Activated T-cell treated with anti-CD3 and anti-CD28 coated beads for 1 hour (primary cell): Measurements from ENCODE around the gene MREG.

ENCODE experiments used
- DNase-seq: peaks from one replicate; pipeline ENCODE4 v3.0.0-alpha.2; 2020; ENCODE audit warnings: low read depth

Gene MREG, protein sequence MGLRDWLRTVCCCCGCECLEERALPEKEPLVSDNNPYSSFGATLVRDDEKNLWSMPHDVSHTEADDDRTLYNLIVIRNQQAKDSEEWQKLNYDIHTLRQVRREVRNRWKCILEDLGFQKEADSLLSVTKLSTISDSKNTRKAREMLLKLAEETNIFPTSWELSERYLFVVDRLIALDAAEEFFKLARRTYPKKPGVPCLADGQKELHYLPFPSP

DNA sequence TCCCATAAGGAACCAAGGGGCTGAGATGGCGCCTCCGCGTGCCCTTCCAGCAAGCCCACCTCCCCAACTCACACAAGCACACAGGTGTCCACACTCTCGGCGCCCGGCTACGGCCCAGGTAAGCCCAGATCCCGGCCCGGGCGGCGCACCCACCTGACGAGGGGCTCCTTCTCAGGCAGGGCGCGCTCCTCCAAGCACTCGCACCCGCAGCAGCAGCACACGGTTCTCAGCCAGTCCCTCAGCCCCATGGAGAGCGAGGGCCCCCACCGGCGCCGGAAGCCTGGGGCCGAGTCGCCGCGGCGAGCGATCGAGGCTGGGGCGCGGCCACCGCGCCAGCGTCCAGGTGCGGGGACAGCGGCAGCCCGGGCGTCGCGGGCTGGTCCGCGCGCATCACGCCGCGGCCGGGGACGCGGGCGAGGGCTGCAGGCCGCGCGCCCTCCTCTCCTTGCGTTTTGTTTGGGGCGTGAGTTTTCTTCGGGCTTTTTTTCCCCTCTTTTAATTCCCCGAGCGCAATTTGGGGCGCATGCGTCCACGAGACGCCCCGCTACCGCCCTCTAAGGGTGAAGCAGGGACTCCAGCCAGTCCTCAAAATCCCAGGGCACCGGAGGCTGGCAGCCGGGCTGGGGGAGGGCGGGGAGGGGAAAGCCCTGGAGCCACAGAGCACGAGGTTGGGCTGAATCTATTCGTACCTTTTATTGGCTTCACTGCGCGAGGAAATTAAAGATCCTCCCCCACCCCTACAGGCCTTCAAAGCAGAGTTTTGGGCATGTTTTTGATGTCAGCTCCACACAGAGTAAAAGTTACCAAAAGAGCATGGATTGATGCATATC is at the start of gene MREG:
Gene MREG, minus strand, starts transcription at position 472 of the 830 bp plus-strand sequence. Its CDS starts 224 bp downstream, at position 248.
- DNase-seq = peak; percentile 78

DNA sequence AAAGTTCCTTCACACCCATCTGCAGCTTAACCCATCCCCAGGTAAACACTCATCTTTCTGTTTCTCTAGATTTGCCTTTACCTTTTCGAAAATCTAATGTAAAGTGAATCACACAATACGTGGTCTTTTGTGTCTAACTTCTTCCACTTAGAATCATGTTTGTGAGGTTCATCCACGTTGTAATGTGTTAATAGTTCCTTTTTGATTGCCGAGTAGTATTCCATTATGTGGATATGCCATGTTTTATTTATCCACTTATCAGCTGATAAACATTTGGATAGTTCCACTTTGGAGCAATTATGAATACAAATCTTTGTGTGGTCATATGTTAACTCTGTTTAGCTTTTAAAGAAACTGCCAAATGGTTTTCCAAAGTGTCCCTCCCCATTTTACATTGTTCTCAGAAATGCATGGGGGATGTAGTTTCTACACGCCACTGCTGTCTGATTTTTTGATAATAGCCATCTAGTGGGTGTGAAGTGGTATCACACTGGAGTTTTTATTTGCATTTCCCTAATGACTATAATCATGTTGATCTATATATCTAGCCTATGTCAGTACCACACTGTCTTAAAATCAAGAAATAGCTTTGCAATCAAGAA is 46.0 kb upstream of the MREG start:
- no peak for DNase-seq

DNA sequence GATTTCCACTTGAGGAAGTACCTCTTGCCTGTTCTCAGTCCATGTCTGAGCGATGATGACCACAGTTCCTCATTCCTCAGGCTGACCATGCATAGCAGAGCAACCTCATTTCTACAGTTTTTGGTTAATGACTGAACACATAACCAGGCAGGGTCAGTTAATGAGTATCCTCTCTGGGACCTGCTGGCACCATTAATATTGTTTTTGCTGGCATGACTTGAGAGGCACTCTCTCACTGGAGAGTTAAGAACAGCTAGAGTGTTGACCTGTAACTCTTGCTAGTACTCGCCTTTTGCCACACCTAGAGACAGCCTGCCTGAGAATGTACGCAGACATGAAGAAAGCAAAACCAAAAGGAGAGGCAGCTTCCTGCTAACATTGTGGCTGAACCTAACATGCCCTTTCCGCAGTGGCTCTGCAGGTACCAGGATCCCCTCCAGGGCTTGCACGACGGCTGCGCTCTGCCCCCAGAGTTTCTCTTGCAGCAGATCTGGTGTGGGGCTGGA is 44.4 kb upstream of the MREG start:
- DNase-seq = peak; percentile 23

DNA sequence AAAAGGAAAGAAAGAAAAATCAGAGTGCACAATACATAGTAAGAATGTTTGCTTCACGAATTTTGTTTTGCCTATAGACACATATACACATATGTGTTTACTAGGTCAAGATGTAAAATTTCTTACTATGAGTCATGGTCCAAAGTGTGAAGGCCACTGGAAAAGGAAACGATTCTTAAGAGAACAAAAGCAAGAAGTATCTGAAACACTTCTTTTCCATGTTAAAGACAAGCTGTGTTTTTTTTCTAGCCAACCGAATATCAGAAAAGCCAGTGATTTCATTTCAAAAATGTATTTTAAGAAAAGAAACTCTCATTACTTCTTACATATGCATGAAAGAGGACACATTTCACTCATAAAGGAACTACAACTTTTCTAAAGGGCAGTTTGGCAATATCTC is 43.4 kb upstream of the MREG start:
- DNase-seq = no peak

DNA sequence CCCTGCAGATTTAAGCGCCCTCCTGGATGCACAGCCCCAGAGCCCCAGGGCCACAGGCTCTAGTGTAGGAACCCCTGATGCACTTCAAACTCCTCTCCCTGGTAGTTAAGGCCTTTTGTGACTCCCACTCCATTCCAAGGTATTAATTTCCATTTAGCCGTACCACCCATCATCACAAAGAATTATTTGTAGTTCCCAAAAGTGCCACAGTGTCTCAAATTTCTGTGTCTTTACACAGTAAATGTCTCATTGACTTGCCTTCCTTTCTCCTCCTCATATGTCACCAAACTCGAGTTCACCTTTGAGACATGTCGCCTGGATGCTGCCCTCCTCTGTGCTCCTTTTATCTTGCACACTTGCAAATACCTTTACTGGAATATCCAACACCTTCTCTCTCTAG is 42.3 kb upstream of the MREG start:
- no peak for DNase-seq

DNA sequence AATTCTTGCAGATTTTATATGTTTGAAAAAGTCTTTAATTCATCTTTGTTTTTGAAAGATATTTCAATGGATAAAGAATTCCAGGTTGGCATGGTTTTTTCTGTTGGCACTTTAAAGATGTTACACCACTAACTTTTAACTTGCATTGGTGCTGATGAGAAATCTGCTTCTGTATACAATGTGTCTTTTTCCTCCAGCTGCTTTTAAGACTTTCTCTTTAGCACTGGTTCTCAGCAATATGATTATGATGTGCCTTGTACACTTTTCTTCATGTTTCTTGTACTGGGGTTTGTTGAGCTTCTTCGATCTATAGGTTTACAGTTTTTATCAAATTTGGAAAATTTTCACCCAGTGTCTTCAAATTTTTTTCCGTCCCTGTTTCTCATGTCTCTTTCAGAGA is 39.1 kb upstream of the MREG start:
- DNase-seq = no peak

DNA sequence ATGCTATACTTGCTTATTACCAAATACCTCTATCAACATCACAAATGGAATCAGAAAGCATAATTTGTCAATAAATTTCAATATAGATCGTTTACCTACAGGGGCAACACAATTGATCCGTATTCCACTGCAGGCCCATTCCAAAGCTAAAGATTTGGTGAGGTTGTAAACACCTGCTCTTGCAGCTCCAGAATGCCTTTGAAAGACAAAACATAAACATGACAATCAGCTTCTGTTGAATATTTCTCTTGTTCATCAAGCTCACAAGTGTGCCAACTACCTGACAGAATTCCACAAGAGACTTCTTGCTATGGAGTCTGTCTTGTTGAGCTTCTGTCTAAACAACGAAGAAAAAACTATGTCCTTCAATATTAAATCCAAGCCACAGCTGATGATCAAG is 38.0 kb upstream of the MREG start:
- DNase-seq = no peak

DNA sequence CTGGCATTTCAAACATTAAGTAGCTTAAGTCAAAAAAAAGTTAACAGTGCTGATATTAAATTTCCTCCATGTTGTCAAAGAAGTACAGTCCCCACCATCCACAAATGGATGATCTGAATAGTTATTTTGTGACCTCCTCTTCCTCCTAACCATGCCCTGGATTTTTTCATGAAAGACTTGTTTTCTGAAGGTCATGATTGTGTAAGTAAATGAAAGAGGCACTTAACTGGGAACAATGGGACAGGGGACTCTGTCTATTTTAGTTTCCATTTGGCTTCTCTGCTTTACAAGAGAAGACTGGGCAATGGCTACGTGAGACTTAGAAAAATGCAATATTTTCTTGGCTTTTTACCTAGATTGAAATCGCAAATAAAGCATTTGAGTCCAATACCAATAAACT is 36.1 kb upstream of the MREG start:
- DNase-seq = no peak

DNA sequence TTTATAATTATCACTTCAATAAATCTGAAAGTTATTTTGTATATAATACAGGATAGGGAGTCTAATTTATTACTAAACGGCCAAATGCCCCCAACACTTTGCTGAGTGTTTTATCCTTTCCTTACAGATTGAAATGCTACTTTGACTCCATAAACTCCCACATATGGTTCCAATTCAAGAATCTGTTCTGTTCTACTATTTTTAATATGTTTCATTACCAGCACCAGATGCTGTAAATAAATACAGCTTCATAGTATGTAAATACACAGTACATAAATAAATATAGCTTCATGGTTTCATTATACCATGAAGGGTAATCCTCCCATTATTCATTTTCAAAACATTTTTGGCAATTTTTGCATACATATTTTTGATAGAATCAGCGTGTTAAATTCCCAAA is 34.0 kb upstream of the MREG start:
- DNase-seq = no peak

DNA sequence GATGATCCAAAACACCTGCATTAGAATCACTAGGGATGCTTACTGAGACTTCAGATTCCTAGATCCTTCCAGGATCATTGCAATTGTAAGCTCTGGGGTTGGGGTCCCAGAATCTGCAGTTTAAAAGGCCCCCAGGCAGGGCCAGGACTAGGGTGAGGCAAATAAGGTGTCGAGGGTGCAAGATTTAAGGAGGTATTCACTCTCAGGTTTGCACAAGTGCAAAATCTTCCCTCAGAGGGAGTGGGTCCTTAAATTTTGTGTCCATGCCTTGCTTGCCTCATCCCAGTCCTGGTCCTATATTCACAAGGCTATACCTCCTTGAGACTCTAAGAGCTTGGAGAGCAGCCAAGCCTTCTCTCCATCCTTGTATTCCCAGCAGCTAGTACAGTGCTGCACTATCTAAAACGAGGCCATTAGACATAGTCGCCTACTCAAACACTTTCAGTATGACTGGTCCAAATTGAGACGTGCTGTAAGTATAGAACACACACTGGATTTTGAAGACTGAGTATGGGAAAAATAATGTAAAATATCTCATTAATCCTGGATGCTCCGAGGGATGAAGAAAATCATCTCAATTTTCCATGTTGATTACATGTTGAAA is 31.6 kb upstream of the MREG start:
- no peak for DNase-seq

DNA sequence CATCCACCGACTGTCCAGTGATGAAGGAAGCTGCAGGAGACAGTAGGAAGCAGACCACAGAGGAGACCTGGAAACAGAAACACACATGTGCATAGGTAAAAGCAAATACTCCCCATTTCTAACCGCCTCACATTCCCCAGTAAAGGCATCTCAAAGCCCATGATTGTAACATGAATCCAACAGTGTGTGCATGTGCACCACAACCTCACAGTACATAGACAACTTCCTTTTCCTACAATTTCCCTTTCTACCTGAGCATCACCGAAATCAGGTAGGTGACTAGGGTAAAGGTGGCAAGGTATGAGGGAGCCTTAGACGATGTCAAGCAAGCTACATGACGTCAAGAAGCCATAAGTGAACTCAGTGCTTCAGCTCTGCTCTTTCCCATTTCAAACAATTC is 30.6 kb upstream of the MREG start:
- DNase-seq = no peak

DNA sequence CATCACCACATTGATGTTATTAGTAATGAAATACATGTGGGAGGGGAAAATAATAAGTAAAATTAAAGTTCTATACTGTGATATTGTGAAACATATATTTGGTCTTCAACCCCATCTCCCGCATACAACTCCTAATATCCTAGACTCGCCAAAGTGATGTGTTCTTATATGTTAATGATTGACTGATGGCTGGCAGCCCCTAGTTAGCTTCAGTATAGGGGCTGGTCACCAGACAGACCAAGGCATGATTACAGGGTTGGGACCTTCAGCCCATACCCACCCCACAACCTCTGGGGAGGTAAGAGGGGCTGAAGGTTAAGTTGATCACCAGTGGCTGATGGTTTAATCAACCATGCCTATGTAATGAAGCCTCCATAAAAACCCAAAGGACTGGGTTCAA is 28.1 kb upstream of the MREG start:
- no peak for DNase-seq

DNA sequence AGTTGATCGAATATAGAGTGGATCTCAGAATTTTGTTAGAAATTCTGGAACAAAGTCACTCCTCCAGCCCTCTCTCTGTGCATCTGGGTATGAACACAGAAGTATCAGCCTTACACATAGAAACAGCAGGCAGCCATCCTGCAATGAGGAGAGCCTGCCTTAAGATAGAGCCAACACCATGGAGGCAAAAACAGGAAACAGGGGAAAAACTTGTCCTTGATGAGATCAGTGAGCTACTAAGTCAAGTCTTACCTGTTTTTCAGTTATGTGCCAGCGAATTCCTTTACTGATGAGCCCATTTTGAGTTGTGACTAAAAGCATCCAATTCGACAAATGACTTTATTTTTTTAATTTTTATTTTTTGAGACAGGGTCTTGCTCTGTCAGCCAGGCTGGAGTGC is 26.6 kb upstream of the MREG start:
- no peak for DNase-seq

DNA sequence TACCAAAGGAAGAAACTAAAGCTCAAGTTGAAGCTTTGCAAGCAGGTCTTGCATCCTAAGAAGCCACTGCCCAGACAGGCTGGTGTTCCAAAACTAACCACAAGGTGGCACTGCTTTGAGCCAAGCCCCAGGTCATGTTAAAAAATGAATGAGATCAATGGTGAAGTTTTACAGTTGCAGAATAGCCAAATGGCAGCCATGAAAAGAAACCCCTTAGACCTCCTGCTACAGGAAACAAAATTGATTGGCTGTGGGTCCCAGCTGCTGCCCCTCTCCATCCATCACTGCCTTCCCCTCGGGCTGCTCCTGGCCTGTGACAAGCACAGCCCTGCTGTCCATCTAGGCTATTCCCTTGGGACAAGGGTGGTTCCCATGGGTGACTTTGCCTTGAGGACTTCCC is 20.7 kb upstream of the MREG start:
- DNase-seq = peak; percentile 70

DNA sequence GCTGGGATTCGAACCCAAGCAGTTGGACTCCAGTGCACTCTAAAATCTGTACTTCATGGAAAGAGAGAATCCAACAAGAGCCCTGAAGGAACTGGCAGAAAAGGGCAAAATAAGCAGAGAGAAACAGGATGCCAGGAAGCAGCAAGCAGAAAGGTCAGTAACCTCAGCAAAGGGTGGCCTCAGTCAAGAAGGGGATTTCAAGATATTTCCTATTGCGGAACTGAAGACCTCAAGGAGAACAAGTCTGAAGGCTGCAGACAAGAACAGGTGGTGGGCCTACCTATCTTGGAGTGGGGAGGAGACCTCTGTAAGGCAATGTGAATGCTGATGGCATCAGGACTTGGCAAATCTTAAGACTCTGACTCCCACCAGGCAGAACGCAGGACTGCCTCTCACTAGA is 20.1 kb upstream of the MREG start:
- no peak for DNase-seq

DNA sequence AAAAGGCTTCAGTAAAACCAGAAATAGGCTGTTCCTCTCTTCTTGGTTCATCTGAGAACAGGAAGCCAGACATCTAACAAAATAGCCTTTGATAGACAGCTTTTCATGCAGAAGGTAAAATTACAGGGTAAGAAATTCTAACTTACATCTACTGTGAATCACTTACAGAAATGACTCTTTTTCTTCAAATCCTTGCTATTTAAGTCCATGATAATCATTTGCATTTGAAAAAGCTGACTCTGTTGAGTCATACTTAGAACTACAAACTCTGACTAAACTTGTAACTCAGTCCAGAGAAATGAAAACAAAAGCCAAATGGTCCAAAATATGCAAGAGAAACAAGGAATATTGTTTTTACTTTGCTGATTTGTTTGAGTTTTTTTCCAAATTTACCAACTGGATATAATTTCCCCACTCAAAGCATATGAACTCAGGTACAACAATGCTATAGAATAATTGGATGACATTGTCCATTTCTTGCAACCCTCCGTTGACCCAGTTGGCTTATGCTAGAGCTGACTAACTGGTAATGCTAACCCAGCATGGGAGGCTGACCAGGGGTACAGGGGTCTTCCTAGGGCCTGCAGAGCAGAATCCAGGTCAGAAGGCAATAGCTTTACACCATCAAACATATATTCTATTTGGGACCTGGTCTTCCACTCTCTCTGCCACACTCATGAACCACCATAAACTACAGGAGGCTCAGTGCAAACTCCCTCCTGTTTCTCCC is 18.8 kb upstream of the MREG start:
- no peak for DNase-seq

DNA sequence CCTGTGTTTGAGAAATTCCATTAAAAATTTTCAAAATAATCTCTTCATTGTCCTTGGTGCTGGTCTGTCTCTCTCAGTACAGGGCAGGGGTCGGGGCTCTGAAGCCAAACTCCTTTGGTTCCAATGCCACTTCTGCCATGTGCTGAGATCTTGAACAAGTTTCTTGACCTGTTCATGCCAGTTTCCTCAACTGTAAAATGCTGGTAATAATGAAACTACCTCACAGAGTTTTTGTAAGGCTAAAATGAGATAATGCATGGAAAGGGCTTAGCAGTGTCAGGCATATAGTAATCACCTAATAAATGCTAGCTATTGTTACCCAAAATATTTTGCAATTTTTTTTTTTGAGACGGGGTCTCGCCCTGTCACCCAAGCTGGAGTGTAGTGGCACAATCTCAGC is 16.9 kb upstream of the MREG start:
- no peak for DNase-seq

DNA sequence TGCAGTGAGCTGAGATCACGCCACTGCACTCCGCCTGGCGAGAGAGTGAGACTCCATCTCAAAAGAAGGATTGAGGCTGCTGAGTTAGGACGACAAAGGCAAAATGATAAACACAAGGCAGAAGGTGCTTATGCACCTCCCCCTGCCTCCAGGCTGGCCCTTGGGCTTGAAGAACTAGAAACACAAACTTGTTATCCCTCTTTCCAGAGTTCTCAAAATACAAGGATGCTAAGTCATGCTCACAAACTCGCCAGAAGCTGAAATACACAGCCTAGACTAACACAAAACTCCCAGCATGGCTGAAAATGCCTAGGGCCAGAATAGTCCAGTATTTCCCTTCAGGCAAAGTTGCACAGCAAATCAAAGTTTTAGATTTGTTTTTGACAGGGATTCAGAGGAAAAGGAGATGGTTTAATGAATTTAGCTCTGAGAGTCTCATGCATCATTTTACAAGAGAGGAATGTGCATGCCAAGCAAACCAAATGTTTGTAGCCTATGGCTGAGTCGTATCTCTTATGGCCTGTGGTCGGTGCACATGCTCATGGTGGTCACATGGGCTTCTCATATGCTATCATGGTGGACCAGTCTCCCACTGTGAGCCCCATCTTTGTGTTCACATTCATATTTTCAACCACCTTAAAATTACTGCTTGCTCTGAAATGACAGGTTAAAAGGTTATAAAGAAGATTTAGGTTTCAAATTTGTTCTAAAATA is 16.2 kb upstream of the MREG start:
- DNase-seq = no peak

DNA sequence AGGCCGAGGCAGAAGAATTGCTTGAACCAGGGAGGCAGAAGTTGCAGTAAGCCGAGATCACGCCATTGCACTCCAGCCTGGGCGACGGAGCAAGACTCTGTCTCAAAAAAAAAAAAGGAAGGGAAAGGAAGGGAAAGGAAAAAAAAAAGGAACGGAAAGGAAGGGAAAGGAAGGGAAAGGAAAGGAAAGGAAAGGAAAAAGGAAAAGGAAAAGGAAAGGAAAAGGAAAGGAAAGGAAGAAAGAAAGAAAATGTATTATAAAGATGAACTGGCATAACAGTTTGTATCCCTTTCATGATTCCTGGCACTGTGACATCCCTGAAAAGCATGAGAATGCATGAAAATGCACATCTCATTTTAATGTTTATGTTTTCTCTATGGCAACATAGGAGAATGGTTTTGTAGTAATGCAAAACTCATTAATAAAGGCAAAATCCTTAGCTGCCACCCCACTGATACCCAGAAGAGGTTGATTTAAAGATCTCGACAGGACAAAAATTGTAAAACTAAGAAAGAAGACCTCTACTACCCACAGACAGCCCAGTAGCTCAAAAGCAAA is 11.5 kb upstream of the MREG start:
- no peak for DNase-seq

DNA sequence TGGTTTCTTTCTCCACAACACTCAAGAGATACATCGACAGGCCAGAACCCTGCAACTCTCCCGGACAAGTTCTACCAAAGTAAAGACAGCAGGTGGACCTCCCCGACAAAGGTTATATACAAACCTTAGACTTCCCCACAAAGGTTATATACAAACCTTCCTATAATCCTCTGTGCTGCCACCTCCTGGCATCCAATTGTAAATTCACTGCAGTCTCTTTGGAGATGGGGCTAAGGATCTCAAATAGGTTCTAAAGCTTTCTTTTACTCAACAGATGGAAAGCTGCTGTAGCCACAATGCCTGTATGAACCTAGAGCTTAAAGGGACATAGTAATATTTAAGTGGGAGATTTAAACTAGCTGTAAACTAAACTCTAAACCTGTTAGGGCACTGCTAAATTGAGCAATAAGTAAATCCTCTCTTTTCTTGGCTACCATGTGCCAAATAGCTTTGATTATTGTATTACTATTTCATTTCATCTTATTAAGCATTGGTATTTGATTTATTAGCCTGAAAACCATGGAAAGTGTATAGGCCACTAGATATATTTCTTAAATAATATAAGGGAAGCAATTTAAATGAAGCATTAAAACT is 9.8 kb upstream of the MREG start:
- DNase-seq = peak; percentile 28
